Measurements from ENCODE around the gene VPS37C. TPM values are rescaled to one million over a fixed set of nuclear protein-coding genes. Genes with fewer than 3 reads are reported as not detected.
"Not testable (repeated sequence)": the region's sequence is repeated elsewhere in the genome, so short reads cannot be mapped to it uniquely, and the experiment has no call there.

Gene VPS37C
- total RNA-seq (2014; rRNA removed; shearing (Covaris generic)), result 22.9 and 23.7 TPM in 2 replicates
- 16.9 and 22.1 TPM in 2 replicates for polyA plus RNA-seq (2014; cell fraction: nucleus; rRNA removed)

- DNase-seq (ENCODE audit: extremely low read depth, low read depth), result peak; percentile 75
These were observed at the start of gene VPS37C for GRCh38 chr11:61161190-61162091. VPS37C (minus strand) TSS chr11:61161426; CDS start chr11:61138829, 22,597 bp downstream.

- DNase-seq (ENCODE audit: extremely low read depth, low read depth), result not testable (repeated sequence)
These were observed 49.4 kb upstream of the VPS37C start for GRCh38 chr11:61210629-61211028.

GRCh38 chr11:61207636-61208310 lies 46.5 kb upstream of the VPS37C start:
- DNase-seq (ENCODE audit: extremely low read depth, low read depth), result not testable (repeated sequence)

DNA sequence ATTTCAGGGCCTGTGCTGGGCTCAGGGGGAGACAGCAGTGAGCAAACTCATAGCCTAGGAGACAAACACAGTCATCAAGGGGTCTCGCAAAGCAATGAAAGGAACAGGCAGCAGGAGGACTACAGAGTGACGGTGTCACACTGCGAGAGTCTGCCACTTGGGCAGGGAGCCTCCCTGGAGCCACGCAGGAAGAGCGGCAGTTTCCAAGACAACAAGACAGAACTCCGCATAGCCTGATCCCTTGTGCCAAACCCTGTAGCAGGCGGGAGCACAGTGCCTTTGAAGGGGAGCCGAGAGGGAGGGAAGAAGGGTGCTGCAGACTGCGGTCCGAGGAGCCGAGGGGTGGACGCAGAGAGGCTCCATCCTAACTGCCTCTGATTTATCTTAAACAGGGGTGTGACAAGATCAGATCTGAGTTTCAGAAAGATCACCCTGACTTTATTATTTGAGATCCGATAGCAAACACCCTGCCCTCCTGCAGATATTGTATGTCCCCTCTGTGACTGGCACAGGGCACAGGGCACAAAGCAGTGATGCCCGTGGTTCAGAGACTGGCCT lies 43.4 kb upstream of the VPS37C start:
- not testable (repeated sequence) for DNase-seq (ENCODE audit: extremely low read depth, low read depth)

- DNase-seq (ENCODE audit: extremely low read depth, low read depth), result not testable (repeated sequence)
These were observed 42.6 kb upstream of the VPS37C start for GRCh38 chr11:61203873-61204272.

DNA sequence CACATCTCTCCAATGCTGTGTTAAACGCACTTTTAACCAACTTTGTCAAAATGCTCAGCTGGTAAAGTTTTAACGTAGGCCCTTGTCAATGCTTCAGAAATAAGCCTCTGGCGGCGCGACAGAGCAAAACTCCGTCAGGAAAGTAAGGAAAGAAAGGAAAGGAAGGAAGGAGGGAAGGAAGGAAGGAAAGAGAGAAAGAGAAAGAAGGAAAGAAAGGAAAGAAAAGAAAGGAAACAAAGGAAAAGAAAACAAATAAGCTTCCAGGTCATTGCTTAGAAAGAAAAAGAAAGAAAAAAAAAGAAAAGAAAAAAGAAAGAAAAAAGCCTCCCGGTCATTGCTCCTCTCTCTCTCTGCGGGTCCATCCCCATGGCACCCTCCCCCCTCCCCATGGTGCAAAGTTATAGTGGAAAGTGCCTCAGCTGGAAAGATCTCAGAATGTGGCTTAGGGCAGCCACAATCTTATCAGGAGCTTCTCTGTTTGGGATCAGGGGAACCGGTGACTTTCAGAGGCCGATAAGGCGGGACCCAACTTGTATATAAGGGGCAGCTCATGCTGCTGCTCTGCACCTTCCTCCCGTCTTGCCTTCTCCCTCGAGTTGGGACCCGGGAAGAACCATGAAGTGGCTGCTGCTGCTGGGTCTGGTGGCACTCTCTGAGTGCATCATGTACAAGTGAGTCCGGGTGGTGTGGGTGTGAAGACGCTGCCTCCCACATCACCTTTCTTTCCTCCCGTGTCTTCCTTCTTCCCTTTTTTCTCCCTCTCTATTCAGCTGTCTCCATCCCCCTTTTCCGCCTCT lies 41.9 kb upstream of the VPS37C start, which contains the start of gene PGA3:
TSS of gene PGA3 (plus strand) at position 566 of the 797 bp plus-strand sequence. CDS start at position 616, 50 bp downstream.
- DNase-seq (ENCODE audit: extremely low read depth, low read depth), result not testable (repeated sequence)

- no peak for DNase-seq (ENCODE audit: extremely low read depth, low read depth)
These were observed 40.2 kb upstream of the VPS37C start for GRCh38 chr11:61201476-61201875.

DNA sequence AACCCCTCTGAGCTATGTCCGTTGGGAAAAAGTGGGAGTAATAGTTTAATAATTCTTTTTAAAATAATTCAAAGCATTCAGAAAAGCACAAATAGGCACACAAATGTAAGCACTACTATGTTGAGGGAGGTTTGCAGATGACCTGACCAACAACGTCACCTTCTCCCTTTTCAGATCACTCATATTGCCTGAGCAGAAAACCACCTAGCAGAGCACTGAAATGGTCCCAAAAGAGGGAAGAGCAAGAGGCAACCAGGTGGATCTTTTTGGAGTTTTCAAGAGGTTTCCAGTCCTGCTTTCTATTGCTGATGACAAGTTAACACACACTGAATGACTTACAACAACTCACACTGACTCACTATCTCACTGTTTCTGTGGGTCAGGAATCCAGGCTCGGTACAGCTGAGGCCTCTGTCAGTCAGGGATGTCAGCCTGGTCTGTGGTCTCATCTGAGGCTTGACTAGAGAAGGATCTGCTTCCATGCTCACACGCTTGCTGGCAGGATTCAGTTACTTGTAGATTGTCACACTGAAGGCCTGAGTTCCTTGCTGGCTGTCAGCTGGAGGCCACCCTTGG lies 37.8 kb upstream of the VPS37C start:
- no peak for DNase-seq (ENCODE audit: extremely low read depth, low read depth)

DNA sequence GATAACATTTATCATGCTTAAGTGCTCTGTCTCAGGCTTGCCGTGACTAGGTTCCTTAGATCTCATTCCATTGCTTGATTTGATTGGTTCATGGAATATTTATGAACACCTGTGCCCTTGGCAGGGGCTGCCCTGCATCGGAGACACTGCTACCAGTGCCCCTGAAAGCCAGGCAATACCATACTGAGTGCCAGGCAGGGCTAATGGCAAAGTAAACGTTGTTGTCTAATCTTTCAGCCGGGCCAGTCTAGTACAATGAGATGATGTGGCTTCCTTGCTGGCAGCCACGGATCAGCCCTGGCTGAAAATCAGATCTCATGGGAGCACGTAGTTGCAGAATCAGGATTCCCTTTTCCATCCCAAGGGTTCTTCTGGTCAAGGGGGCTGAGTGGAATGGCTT lies 37.1 kb upstream of the VPS37C start:
- no peak for DNase-seq (ENCODE audit: extremely low read depth, low read depth)

GRCh38 chr11:61195719-61196118 lies 34.5 kb upstream of the VPS37C start:
- no peak for DNase-seq (ENCODE audit: extremely low read depth, low read depth)

DNA sequence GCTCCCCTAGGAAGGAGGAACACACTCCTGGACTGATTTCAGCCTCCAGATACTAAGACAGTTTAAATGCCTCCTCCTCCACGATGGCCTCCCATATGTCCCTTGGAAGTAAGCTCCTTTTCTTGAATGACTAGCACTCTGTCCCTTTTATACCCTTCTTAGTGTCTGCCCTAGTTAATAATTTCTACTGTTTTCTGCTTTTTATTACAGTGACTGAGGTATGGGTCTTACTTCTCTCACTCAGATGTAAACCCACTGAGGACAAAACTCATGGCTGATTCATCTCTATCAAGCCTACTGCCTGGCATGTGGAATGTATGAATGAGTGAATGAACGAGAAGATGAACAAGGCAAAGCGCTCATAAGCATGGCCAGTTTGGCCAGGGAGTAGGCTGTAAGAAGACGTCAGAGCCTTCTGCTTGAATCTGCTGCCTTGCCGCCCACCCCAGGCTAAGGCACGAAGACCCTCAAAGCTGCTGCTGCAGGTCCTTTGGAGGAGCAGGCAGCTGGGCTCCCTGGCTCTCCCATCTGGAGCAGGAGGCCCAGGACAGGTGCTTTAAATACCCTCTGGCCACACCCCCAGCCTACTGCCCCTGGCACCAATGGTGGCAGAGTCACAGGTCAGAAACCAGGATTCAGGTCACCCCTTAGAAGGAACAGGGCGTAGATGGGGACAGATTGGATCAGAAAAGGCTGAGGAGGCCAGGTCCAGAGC lies 33.9 kb upstream of the VPS37C start:
- DNase-seq (ENCODE audit: extremely low read depth, low read depth), result no peak

DNA sequence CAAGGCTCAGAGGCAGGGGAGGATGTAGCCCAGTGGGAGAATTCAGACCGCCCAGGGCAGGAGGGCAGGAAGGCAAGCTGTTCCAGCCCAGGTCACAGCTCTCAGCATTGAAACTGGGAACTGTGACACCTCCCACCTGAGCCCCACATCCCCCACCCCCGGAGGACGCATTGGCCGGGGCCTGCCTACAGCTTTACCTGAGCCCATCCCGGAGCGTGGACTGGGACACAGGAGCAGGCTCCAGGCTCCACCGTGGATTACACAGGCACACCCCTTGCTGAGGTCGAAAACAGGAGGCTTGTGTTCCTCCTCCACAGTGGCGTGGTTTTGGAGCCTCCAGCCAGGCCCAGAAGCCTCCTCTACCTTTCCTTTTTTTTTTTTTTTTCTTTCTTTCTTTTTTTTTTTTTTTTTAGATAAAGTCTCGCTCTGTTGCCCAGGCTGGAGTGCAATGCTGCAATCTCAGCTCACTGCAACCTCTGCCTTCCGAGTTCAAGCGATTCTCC lies 33.0 kb upstream of the VPS37C start:
- no peak for DNase-seq (ENCODE audit: extremely low read depth, low read depth)

GRCh38 chr11:61193596-61193995 lies 32.4 kb upstream of the VPS37C start:
- no peak for DNase-seq (ENCODE audit: extremely low read depth, low read depth)

DNA sequence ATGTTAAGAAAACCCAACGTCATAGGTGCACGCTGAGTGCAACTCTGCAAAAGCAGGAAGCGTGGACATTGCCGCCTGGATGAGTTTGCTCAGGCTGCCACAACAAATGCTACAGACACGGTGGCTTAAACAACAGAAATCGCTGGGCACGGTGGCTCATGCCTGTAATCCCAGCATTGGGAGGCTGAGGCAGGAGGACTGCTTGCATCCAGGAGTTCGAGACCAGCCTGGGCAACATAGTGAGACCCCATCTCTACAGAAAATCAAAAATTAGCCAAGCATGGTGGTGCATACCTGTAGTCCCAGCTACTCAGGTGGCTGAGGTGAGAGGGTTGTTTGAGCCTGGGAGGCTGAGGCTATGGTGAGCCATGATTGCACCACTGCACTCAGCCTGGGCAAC lies 28.7 kb upstream of the VPS37C start:
- no peak for DNase-seq (ENCODE audit: extremely low read depth, low read depth)

GRCh38 chr11:61187505-61188130 lies 26.4 kb upstream of the VPS37C start:
- peak; percentile 62 for DNase-seq (ENCODE audit: extremely low read depth, low read depth)

- DNase-seq (ENCODE audit: extremely low read depth, low read depth), result no peak
These were observed 25.3 kb upstream of the VPS37C start for GRCh38 chr11:61186504-61186903.

GRCh38 chr11:61183645-61184044 lies 22.4 kb upstream of the VPS37C start:
- DNase-seq (ENCODE audit: extremely low read depth, low read depth), result no peak

DNA sequence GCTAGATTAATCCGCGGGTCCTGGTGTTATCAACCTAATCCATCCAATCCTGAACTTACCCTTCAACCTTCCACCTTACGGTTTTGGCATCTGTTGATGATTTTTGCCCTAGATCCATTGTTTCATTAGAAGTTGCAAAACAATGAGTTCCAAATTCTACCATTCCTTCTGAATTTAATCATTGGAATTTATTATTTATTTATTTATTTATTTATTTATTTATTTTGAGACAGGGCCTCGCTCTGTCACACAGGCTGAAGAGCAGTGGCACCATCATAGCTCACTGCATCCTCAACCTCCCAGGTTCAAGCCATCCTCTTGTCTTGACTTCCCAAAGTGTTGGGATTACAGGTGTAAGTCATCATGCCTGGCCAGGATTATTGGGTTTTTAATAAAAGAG lies 20.3 kb upstream of the VPS37C start:
- no peak for DNase-seq (ENCODE audit: extremely low read depth, low read depth)

GRCh38 chr11:61180205-61180604 lies 19.0 kb upstream of the VPS37C start:
- not testable (repeated sequence) for DNase-seq (ENCODE audit: extremely low read depth, low read depth)

Measured in NCI-H460 (cell line).